ENCODE data around the gene ARF1.

ARF1 gene

GRCh38 chr1:228037401-228038386, 44.8 kb upstream of the ARF1 start:
- H3K27ac ChIP-seq = no peak overlapping the region
- peak; percentile 56 for DNase-seq (ENCODE audit: low spot score)
- ChIA-PET POLR2A (ENCODE audit: low non-redundant PET) (no interaction called here), CTCF (no interaction called here)
- TF ChIP-seq CTCF (conservative IDR thresholded peaks at IDR 0.05; ENCODE audit: low read depth) = no peak

- ChIA-PET POLR2A (ENCODE audit: low non-redundant PET) (no interaction called here), CTCF (no interaction called here)
These were observed 44.0 kb upstream of the ARF1 start for GRCh38 chr1:228038387-228039005.

GRCh38 chr1:228039006-228039903, 43.3 kb upstream of the ARF1 start:
- no peak for DNase-seq (ENCODE audit: low spot score)
- CTCF ChIA-PET = no interaction called here
- TF ChIP-seq CTCF (conservative IDR thresholded peaks at IDR 0.05; ENCODE audit: low read depth) = no peak
- H3K27ac ChIP-seq = no peak overlapping the region
- POLR2A ChIA-PET (ENCODE audit: low non-redundant PET) = no interaction called here

More at GRCh38 chr1:228038387-228039005, 44.0 kb upstream of the ARF1 start:
- DNase-seq (ENCODE audit: low spot score) = no peak
- H3K27ac ChIP-seq = no peak overlapping the region
- no peak for TF ChIP-seq CTCF (conservative IDR thresholded peaks at IDR 0.05; ENCODE audit: low read depth)

DNA sequence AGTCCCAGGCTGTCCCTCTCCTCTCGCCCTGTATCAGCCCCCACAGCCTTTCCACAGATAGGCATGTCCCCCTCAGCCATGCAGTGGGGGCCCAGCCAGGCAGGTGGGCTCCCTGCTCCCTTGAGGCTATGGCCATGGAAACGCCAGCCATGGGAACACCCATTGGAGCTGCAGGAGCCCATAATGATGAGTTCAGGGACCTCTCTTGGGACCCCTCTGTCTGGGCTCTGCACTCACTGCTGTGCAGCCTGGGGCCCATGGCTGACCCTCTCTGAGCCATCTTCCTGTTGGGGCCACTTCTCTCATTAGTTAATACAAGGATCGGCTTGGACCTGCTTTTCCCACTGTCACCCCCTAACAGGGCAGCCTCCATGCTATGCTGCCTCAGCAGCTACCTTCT, 42.5 kb upstream of the ARF1 start:
- no peak overlapping the region for H3K27ac ChIP-seq
- ChIA-PET POLR2A (ENCODE audit: low non-redundant PET) (no interaction called here), CTCF (no interaction called here)
- no peak for TF ChIP-seq CTCF (conservative IDR thresholded peaks at IDR 0.05; ENCODE audit: low read depth)
- no peak for DNase-seq (ENCODE audit: low spot score)

DNA sequence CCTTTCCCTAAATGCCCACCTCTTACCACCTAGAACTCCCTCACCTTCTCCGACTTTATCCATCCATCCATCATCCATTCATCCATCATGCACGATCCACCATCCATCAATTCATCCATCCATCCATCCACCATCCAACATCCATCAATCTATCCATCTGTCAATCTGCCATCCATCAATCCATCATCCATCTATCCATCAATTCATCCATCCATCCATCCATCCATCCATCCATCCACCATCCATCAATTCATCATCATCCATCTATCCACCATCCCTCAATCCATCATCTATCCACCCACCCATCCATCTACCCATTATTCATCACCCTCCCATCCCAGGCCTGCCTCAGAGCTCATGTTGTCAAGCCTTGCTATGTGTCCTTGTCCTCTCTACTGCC, 41.2 kb upstream of the ARF1 start:
- CTCF ChIA-PET = interaction anchor here (0.8 kb wide), 1 partner anchor 164 kb away, joined by 3 read pairs; no protein-coding TSS in a partner anchor
- POLR2A ChIA-PET (ENCODE audit: low non-redundant PET) = no interaction called here
- no peak overlapping the region for H3K27ac ChIP-seq
- TF ChIP-seq CTCF (conservative IDR thresholded peaks at IDR 0.05; ENCODE audit: low read depth) = no peak
- no peak for DNase-seq (ENCODE audit: low spot score)

DNA sequence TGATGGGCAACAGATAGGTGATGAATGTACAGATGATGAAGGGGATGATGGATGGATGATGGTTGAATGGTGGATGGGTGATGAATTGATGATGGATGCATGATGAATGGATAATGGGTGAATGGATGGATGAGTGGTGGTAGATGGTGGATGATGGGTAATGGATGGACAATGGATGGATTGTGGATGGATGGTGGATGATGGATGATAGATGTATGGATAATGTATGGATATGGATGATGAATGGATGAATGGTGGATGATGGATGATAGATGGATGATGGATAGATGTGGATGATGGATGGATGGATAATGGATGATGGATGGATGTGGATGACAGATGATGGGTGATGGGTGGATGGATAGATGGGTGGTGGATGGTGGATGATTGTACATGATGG, 40.0 kb upstream of the ARF1 start:
- CTCF ChIA-PET = no interaction called here
- TF ChIP-seq CTCF (conservative IDR thresholded peaks at IDR 0.05; ENCODE audit: low read depth) = no peak
- H3K27ac ChIP-seq = no peak overlapping the region
- POLR2A ChIA-PET (ENCODE audit: low non-redundant PET) = no interaction called here
- DNase-seq (ENCODE audit: low spot score) = no peak
